ENCODE results near the gene DALRD3.

- TF ChIP-seq, protein P1, sequence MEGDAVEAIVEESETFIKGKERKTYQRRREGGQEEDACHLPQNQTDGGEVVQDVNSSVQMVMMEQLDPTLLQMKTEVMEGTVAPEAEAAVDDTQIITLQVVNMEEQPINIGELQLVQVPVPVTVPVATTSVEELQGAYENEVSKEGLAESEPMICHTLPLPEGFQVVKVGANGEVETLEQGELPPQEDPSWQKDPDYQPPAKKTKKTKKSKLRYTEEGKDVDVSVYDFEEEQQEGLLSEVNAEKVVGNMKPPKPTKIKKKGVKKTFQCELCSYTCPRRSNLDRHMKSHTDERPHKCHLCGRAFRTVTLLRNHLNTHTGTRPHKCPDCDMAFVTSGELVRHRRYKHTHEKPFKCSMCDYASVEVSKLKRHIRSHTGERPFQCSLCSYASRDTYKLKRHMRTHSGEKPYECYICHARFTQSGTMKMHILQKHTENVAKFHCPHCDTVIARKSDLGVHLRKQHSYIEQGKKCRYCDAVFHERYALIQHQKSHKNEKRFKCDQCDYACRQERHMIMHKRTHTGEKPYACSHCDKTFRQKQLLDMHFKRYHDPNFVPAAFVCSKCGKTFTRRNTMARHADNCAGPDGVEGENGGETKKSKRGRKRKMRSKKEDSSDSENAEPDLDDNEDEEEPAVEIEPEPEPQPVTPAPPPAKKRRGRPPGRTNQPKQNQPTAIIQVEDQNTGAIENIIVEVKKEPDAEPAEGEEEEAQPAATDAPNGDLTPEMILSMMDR (conservative IDR thresholded peaks at IDR 0.05) = no peak
- TF ChIP-seq ZFX (IDR thresholded peaks at IDR 0.05) = no peak
Measured at GRCh38 chr3:49013113-49013737, 5.2 kb downstream of the DALRD3 start.
